GM23338 (cell line): ENCODE measurements around the gene SMIM12.

Source experiments
- JUNB ChIP-seq: IDR thresholded peaks from one replicate; pipeline ENCODE4 v1.6.1; 2016; ENCODE audit warnings: antibody characterized with exemption; ENCODE audit not compliant: unreplicated experiment
- POLR2AphosphoS5 ChIP-seq: IDR thresholded peaks from 2 replicates; pipeline ENCODE4 v1.6.1; 2016; ENCODE audit warnings: antibody characterized with exemption, low read depth
- TF ChIP-seq, protein P1 (sequence below), 2 experiments: fragments of 200-600 bp in 1 of 2; sonication (generic) in 1 of 2; conservative IDR thresholded peaks; 2 replicates each; pipeline versions ENCODE4 v1.5.1 to v1.6.1; 2016 to 2017; ENCODE audit warnings: antibody characterized with exemption in 2 of 2, low read depth in 2 of 2, mild to moderate bottlenecking in 2 of 2, moderate library complexity in 1 of 2
- TF ChIP-seq, protein P2 (sequence below): IDR thresholded peaks from one replicate; pipeline ENCODE4 v1.6.1; 2018; ENCODE audit warnings: antibody characterized with exemption; ENCODE audit not compliant: unreplicated experiment

DNA sequence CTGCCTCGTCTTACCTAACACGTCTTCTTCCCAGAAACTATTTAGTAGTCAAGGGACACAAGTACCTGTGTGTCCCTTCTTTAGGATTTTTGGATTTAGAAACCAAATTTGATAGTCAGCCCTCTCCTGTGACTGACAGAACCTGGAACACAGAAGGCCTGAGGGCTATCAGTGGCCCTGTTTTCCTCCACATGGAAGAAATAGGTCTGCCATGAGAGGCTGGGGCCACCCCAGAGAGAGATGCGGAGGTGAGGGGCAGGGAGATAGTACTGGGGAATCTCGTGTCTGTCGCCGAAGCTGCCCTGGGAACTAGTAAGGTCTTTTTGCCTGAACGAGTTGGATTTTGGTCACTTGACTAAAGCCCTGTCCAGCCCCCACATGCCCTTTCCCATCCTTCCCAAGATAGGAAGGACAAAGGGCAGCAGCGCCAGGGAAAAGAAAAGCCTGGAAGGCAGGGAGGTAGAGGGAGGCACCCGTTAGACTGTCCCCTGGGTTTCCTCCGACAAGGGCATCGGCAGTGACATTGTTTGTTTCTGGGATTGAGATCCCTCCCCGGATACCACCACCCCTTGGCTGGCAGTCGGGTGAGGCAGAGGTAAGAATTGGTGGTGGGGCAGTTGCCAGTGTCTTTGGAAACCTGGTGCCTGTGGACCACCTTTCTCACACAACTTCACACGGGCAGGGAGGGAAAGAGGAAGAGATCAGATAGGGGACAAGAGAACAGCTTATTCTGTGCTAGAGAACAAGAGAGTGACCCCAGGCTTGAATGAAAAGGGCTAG is 19.8 kb downstream of the SMIM12 start:
- TF ChIP-seq, protein P1, sequence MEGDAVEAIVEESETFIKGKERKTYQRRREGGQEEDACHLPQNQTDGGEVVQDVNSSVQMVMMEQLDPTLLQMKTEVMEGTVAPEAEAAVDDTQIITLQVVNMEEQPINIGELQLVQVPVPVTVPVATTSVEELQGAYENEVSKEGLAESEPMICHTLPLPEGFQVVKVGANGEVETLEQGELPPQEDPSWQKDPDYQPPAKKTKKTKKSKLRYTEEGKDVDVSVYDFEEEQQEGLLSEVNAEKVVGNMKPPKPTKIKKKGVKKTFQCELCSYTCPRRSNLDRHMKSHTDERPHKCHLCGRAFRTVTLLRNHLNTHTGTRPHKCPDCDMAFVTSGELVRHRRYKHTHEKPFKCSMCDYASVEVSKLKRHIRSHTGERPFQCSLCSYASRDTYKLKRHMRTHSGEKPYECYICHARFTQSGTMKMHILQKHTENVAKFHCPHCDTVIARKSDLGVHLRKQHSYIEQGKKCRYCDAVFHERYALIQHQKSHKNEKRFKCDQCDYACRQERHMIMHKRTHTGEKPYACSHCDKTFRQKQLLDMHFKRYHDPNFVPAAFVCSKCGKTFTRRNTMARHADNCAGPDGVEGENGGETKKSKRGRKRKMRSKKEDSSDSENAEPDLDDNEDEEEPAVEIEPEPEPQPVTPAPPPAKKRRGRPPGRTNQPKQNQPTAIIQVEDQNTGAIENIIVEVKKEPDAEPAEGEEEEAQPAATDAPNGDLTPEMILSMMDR (conservative IDR thresholded peaks at IDR 0.05; ENCODE audit: low read depth in 2 of 2), result no peak
- TF ChIP-seq POLR2AphosphoS5 (no peak), JUNB (no peak)
- TF ChIP-seq, protein P2, sequence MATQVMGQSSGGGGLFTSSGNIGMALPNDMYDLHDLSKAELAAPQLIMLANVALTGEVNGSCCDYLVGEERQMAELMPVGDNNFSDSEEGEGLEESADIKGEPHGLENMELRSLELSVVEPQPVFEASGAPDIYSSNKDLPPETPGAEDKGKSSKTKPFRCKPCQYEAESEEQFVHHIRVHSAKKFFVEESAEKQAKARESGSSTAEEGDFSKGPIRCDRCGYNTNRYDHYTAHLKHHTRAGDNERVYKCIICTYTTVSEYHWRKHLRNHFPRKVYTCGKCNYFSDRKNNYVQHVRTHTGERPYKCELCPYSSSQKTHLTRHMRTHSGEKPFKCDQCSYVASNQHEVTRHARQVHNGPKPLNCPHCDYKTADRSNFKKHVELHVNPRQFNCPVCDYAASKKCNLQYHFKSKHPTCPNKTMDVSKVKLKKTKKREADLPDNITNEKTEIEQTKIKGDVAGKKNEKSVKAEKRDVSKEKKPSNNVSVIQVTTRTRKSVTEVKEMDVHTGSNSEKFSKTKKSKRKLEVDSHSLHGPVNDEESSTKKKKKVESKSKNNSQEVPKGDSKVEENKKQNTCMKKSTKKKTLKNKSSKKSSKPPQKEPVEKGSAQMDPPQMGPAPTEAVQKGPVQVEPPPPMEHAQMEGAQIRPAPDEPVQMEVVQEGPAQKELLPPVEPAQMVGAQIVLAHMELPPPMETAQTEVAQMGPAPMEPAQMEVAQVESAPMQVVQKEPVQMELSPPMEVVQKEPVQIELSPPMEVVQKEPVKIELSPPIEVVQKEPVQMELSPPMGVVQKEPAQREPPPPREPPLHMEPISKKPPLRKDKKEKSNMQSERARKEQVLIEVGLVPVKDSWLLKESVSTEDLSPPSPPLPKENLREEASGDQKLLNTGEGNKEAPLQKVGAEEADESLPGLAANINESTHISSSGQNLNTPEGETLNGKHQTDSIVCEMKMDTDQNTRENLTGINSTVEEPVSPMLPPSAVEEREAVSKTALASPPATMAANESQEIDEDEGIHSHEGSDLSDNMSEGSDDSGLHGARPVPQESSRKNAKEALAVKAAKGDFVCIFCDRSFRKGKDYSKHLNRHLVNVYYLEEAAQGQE, result no peak
